T-cell (primary cell): ENCODE data around the gene SSTR3. TPM values are rescaled to one million over a fixed set of nuclear protein-coding genes. Genes with fewer than 3 reads are reported as not detected.

Experiments
- ATAC-seq, 4 experiments: fragments of 200-7000 bp in 3 of 4; fragments of 150-1000 bp in 1 of 4; cut with Tn5 transposase; replicated peaks in 1 of 4; 1 replicate in 3 of 4; 2 replicates in 1 of 4; pipeline ENCODE4 v1.10.0; 2021; ENCODE audit warnings: moderate library complexity in 3 of 4, mild to moderate bottlenecking in 2 of 4, moderate number of reproducible peaks in 1 of 4
- CTCF ChIA-PET, 2 donors: fragments of 300-600 bp; sonication (Branson Sonifier 250); formaldehyde crosslinking; loops; one replicate each; lab custom pipeline; 2022; ENCODE audit warnings: antibody characterized with exemption in 2 of 2; lab: Charles Lee
- POLR2A ChIA-PET, 2 donors: fragments of 300-600 bp; sonication (Branson Sonifier 250); formaldehyde crosslinking; loops; one replicate each; lab custom pipeline; 2022; ENCODE audit warnings: antibody characterized with exemption in 2 of 2; lab: Charles Lee
- DNase-seq, 35 experiments: peaks; one replicate each; pipeline versions ENCODE4 v3.0.0 to v3.0.0-alpha.2; 2013 to 2023
- H3K27ac ChIP-seq: one replicate; pipeline ENCODE4 v1.5.1; 2013; ENCODE audit warnings: low read length
- H3K27me3 ChIP-seq, 2 experiments: replicated peaks in 1 of 2; 1 replicate in 1 of 2; 2 replicates in 1 of 2; pipeline versions ENCODE4 v1.6.1 to v1.7.0; 2013; ENCODE audit warnings: low read length in 1 of 2, mixed read lengths in 1 of 2; ENCODE audit not compliant: control insufficient read depth in 2 of 2, insufficient read depth in 2 of 2; ENCODE audit errors: extremely low read depth in 1 of 2
- H3K36me3 ChIP-seq, 2 donors: 1 replicate in 1 of 2; 2 replicates in 1 of 2; pipeline versions ENCODE4 v1.6.1 to v1.7.0; 2013; ENCODE audit warnings: low read length in 1 of 2; ENCODE audit not compliant: control insufficient read depth in 2 of 2, insufficient read depth in 1 of 2; ENCODE audit errors: extremely low read depth in 1 of 2
- H3K4me1 ChIP-seq, 2 experiments: 1 replicate in 1 of 2; 2 replicates in 1 of 2; pipeline versions ENCODE4 v1.6.1 to v1.7.0; 2013; ENCODE audit warnings: low read length in 2 of 2, mixed read lengths in 1 of 2; ENCODE audit not compliant: insufficient read depth in 2 of 2, control insufficient read depth in 1 of 2; ENCODE audit errors: extremely low read depth in 1 of 2
- H3K4me3 ChIP-seq, 2 donors: 1 replicate in 1 of 2; 2 replicates in 1 of 2; pipeline versions ENCODE4 v1.5.1 to v1.7.0; 2013; ENCODE audit warnings: mild to moderate bottlenecking in 2 of 2, low read length in 1 of 2, moderate library complexity in 1 of 2; ENCODE audit not compliant: control insufficient read depth in 1 of 2; ENCODE audit errors: extremely low read depth in 1 of 2
- H3K9me3 ChIP-seq: 2 replicates; pipeline ENCODE4 v1.7.0; 2013
- H3K27ac Mint-ChIP-seq, 2 donors: one replicate each; pipeline ENCODE4 v1.8.0; 2020 to 2021; ENCODE audit warnings: mild to moderate bottlenecking in 2 of 2, mixed read lengths in 2 of 2
- H3K27me3 Mint-ChIP-seq, 2 donors: one replicate each; pipeline ENCODE4 v1.8.0; 2021 to 2022; ENCODE audit warnings: mixed read lengths in 2 of 2
- H3K36me3 Mint-ChIP-seq: one replicate; pipeline ENCODE4 v1.8.0; 2021; ENCODE audit warnings: mixed read lengths
- H3K4me1 Mint-ChIP-seq, 3 donors: one replicate each; pipeline ENCODE4 v1.8.0; 2020 to 2022; ENCODE audit warnings: mixed read lengths in 3 of 3, mild to moderate bottlenecking in 1 of 3
- H3K4me3 Mint-ChIP-seq, 3 donors: one replicate each; pipeline ENCODE4 v1.8.0; 2020 to 2022; ENCODE audit warnings: mild to moderate bottlenecking in 3 of 3, mixed read lengths in 3 of 3, moderate library complexity in 3 of 3
- H3K9me3 Mint-ChIP-seq, 3 donors: one replicate each; pipeline ENCODE4 v1.8.0; 2020 to 2022; ENCODE audit warnings: mixed read lengths in 3 of 3
- WGBS: methylation state at CpG from one replicate; pipeline ENCODE4 v1.1.5; 2013; ENCODE audit warnings: missing lambda C conversion rate; ENCODE audit not compliant: insufficient coverage; 5-methylcytosine and 5-hydroxymethylcytosine counted together
- total RNA-seq, 35 experiments: library from RNA in 6 of 35; stranded (reverse) in 6 of 35; fragments of 120-200 nt in 1 of 35; gene quantifications; one replicate each; pipeline versions ENCODE4 v1.2.1 to v1.2.4 and lab custom pipeline; 2013 to 2026

The SSTR3 gene
- total RNA-seq, 5 donors from 2014 or later (not counting 1 experiment from before 2014, with no cell fraction given) = 4.6 to 8.7 (median 5.3) TPM

DNA sequence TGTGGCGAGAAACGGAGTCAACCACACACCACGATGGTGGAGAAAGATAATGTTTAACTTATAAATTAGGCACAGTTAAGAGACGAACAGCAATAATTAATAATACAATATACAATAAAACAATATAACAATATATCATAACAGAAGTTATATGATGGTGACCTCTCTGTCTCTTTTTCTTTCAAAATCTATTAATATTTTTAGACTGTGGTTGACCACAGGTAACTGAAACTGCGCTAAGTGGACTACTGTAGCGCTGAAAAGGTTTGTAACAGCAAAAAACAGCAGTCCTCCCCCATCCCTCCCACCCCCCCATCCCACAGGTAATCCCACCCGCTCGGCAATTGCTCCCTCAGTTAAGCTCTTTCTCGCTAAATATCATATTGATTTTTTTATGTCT, 3.6 kb upstream of the SSTR3 start:
- POLR2A ChIA-PET = interaction anchor here in 1 of 2 donors (0.5 to 0.6 kb wide), 2 partner anchors 25 to 326 kb away, joined by 3 read pairs; no protein-coding TSS in a partner anchor
- WGBS = no CpG with 5 or more reads among the region's 9 CpGs
- H3K36me3 ChIP-seq = peaks cover 3 to 13% of the 10 kb centered on the region in 2 donors
- no peak overlapping the region for H3K4me3 ChIP-seq
- peaks cover 15% of the 10 kb centered on the region for H3K36me3 Mint-ChIP-seq
- no peaks in the 10 kb centered on the region for H3K27me3 Mint-ChIP-seq
- DNase-seq (no peak), ATAC-seq (no peak)
- no peak overlapping the region for H3K4me3 Mint-ChIP-seq
- peaks cover 0 to 3% (median 0%) of the 10 kb centered on the region in 3 donors for H3K9me3 Mint-ChIP-seq
- no peak overlapping the region for H3K27ac ChIP-seq
- H3K27me3 ChIP-seq = no peaks in the 10 kb centered on the region
- H3K27ac Mint-ChIP-seq = peak overlapping the region; percentile 22 to 39
- peaks cover 39 to 60% of the 10 kb centered on the region in 2 experiments for H3K4me1 ChIP-seq
- H3K9me3 ChIP-seq = no peaks in the 10 kb centered on the region
- peaks cover 63 to 87% (median 68%) of the 10 kb centered on the region in 3 donors for H3K4me1 Mint-ChIP-seq
- CTCF ChIA-PET = no interaction called here

DNA sequence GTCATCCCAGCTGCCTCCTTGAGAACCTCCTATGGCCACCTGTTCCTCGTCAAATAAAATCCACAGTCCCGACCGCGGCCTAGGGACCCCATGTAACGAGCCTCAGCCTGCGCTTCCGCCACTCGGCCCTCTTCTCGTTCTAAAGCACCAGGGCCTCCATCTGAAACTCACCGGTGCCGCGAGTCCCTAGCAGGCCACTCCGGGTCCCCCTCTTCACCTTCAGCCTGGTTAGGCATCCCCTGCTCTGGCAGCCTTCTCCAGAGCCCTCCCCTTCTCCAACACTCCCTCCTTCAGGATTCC, 2.4 kb upstream of the SSTR3 start:
- Mint-ChIP-seq H3K4me3 (no peak overlapping the region), H3K4me1 (peaks cover 56 to 77% (median 62%) of the 10 kb centered on the region in 3 donors), H3K27ac (peak overlapping the region; percentile 4 to 69), H3K9me3 (no peaks in the 10 kb centered on the region), H3K36me3 (peaks cover 13% of the 10 kb centered on the region), H3K27me3 (no peaks in the 10 kb centered on the region)
- ChIA-PET POLR2A (no interaction called here), CTCF (no interaction called here)
- ATAC-seq (no peak), DNase-seq (no peak)
- no peaks in the 10 kb centered on the region for H3K9me3 ChIP-seq
- WGBS = 97% methylated on average over 9 of the region's 13 CpGs
- H3K4me3 ChIP-seq = no peak overlapping the region
- no peak overlapping the region for H3K27ac ChIP-seq
- H3K27me3 ChIP-seq = no peaks in the 10 kb centered on the region
- H3K36me3 ChIP-seq = peaks cover 3 to 15% of the 10 kb centered on the region in 2 donors
- peaks cover 36 to 48% of the 10 kb centered on the region in 2 experiments for H3K4me1 ChIP-seq

DNA sequence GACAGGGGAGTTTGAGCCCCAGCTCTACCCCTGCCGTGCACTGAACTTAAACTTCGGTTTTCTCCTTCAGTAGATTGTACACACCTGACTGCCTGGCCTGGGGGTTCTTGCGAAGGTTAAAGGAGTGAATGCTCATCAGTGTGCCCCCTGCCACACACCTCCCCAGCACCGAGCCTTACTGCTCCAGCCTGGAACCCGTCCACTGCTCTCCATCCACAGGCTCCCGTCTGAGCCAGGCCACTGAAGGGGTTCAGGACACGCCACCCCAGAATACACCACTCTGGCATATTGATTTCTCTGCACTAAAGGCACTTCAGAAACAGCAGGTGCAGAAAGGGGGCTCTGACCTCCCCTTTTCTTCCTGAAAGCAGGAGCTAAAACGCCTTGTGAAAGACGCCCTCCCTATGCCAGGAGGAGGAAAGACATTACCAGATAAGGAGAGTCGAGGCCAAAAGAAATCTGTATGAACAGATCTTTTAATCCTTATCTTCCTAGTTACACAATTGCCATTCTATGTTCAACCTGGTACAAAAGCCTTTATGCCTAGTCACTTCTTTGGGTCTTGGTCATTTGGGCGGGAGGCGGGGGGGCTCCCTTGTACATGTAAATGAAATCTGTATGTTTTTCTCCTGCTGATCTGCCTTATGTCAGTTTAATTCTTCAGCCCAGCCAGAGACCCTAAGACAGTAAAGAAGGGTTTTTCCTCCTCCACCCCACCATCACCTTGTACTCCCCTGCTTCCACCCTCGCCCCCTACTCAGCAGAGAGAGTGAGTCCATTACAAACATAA, 1.9 kb upstream of the SSTR3 start:
- peaks cover 31 to 45% of the 10 kb centered on the region in 2 experiments for H3K4me1 ChIP-seq
- H3K4me3 ChIP-seq = no peak overlapping the region
- POLR2A ChIA-PET = no interaction called here
- WGBS = 91% methylated on average over 8 of the region's 13 CpGs
- no peak for DNase-seq
- H3K36me3 ChIP-seq = peaks cover 3 to 15% of the 10 kb centered on the region in 2 donors
- Mint-ChIP-seq H3K4me1 (peaks cover 56 to 77% (median 61%) of the 10 kb centered on the region in 3 donors), H3K36me3 (peaks cover 13% of the 10 kb centered on the region), H3K27me3 (no peaks in the 10 kb centered on the region), H3K9me3 (no peaks in the 10 kb centered on the region), H3K4me3 (no peak overlapping the region), H3K27ac (peak overlapping the region; percentile 39 to 69)
- ATAC-seq = no peak
- CTCF ChIA-PET = no interaction called here
- H3K27ac ChIP-seq = no peak overlapping the region
- H3K27me3 ChIP-seq = no peaks in the 10 kb centered on the region
- H3K9me3 ChIP-seq = no peaks in the 10 kb centered on the region

DNA sequence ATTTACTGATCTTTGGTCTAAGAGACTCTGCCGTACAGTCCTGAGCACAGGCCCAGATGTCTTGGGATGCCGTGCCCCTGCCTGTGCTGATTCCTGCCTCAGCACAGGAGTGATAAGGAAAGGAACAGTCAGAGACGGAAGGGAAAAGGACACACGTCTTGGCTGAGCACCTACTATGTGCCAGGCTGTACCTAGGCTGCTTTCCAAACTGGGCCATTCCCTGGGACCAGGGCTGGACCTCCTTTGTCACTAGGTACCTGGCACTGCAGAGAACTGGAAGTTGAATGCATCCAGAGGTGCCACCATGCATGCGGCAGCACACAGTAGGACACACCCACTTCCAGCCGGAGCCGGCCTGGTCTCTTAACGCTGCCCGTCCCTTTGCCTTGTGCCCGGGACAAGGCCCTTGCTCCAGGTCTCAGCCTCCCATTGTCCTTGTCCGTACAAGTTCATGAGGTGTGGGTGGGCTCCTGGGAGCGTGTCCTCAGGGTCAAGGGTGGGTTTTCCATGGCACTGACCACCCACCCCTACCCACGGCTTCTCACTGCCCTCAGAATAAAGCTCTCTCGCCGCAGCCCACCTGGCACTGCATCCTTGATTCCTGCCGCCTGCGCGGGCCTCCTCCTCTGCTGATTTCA, 1.1 kb upstream of the SSTR3 start:
- H3K9me3 ChIP-seq = no peaks in the 10 kb centered on the region
- ChIA-PET CTCF (no interaction called here), POLR2A (no interaction called here)
- DNase-seq (no peak), ATAC-seq (no peak)
- Mint-ChIP-seq H3K9me3 (no peaks in the 10 kb centered on the region), H3K4me3 (no peak overlapping the region), H3K4me1 (peaks cover 56 to 77% (median 61%) of the 10 kb centered on the region in 3 donors), H3K27me3 (no peaks in the 10 kb centered on the region), H3K36me3 (peaks cover 13% of the 10 kb centered on the region), H3K27ac (peak overlapping the region in 1 of 2 donors; percentile 39)
- 90% methylated on average over 6 of the region's 18 CpGs for WGBS
- H3K4me1 ChIP-seq = peaks cover 30 to 45% of the 10 kb centered on the region in 2 experiments
- H3K36me3 ChIP-seq = peaks cover 3 to 15% of the 10 kb centered on the region in 2 donors
- H3K4me3 ChIP-seq = no peak overlapping the region
- no peak overlapping the region for H3K27ac ChIP-seq
- H3K27me3 ChIP-seq = no peaks in the 10 kb centered on the region

DNA sequence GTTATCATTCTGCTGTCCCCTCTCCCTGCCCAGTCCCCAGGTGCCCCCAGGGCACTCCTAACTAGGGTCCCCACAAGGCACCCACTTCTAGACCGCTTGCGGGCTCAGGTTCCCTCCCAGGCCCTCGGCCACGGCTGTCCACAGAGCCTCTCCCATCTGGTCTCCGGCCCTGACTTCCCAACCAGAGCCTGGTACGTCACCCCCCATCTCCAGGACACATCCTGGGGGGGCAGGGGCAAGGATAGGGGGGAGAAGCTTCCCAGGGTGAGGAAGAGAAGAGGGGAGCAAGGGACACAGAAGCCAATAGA, 457 bp downstream of the SSTR3 start:
- DNase-seq (no peak), ATAC-seq (no peak)
- POLR2A ChIA-PET = no interaction called here
- Mint-ChIP-seq H3K27me3 (no peaks in the 10 kb centered on the region), H3K36me3 (peaks cover 13% of the 10 kb centered on the region), H3K9me3 (no peaks in the 10 kb centered on the region), H3K4me1 (peaks cover 55 to 77% (median 59%) of the 10 kb centered on the region in 3 donors), H3K4me3 (peak overlapping the region in 1 of 3 donors; percentile 8), H3K27ac (no peak overlapping the region)
- Histone ChIP-seq H3K9me3 (no peaks in the 10 kb centered on the region), H3K4me3 (no peak overlapping the region), H3K4me1 (peaks cover 28 to 46% of the 10 kb centered on the region in 2 experiments), H3K36me3 (peaks cover 5 to 21% of the 10 kb centered on the region in 2 donors), H3K27me3 (no peaks in the 10 kb centered on the region), H3K27ac (no peak overlapping the region)
- CTCF ChIA-PET = no interaction called here
- no CpG with 5 or more reads among the region's 6 CpGs for WGBS

DNA sequence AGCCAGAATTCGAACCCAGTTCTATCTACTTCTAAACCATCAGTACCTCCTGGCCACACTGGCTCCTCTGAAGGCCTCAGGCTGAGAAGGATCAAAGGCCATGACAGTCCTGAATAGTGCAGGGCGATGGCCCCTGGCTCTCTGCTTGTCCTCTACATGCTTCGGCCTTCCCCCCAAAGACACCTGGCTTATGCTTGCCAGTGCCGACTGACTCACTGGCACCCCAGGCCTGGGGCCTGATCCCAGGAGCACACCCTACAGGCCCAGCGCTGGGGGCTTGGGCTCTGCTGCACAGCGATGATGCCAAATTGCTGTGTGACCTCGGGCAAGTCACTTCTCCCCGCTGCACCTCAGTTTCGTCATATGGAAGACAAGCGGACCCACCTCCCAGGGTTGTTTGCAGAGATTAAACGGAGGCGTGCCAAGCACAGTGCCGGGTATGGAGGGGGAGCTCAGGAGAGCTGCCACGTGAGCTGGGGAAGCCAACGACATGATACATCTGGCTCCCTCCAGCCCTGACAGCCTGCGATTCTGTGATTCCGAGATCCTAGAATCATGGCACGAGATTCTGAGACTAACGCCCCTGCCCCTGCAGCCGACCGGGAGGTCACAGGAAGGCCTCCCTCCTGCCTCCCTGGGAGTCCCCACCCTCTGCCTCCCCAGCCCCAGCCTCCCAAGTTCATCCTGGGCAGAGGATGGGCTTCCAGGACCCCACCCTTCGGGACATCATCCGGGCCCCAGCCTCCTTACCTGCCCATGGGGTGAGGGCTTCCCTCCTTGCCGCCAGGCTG, 1.0 kb downstream of the SSTR3 start:
- Histone ChIP-seq H3K27me3 (no peaks in the 10 kb centered on the region), H3K27ac (no peak overlapping the region), H3K9me3 (no peaks in the 10 kb centered on the region), H3K36me3 (peaks cover 5 to 21% of the 10 kb centered on the region in 2 donors), H3K4me1 (peaks cover 26 to 46% of the 10 kb centered on the region in 2 experiments), H3K4me3 (no peak overlapping the region)
- Mint-ChIP-seq H3K4me3 (no peak overlapping the region), H3K9me3 (no peaks in the 10 kb centered on the region), H3K4me1 (peaks cover 51 to 77% (median 56%) of the 10 kb centered on the region in 3 donors), H3K27ac (peak overlapping the region; percentile 40 to 61), H3K36me3 (peaks cover 13% of the 10 kb centered on the region), H3K27me3 (no peaks in the 10 kb centered on the region)
- 91% methylated on average over 18 of the region's 24 CpGs for WGBS
- CTCF ChIA-PET = no interaction called here
- ATAC-seq (no peak), DNase-seq (no peak)
- POLR2A ChIA-PET = no interaction called here
